VCaP (cell line): ENCODE results near the gene MTF2.

Experiments
- H3K27ac ChIP-seq: fragments of 450-650 bp; 2 replicates; pipeline ENCODE4 v1.5.1; 2017
- TF ChIP-seq, protein P1 (sequence below): fragments of 450-650 bp; conservative IDR thresholded peaks from 2 replicates; pipeline ENCODE4 v1.5.1; 2017; ENCODE audit warnings: mild to moderate bottlenecking, moderate library complexity

Gene MTF2

DNA sequence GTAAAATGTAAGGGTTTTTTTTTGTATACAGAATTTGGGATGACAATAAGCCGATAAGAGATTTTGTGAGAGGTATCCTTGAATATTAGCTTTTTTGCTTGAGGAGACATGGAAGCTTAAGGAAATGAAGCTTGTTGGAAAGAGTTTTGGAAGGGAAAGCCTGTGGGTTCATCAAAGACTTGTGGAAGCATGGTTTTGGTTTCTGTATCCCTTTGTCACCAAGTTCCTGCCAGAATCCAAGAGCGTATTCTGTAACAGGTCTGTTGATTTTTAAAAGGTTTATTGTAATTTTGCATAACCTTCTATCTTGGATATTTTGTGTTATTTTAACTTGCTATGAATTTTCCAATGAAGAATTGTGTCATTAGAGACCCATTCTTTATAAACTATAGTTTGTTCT lies 63.1 kb downstream of the MTF2 start:
- TF ChIP-seq, protein P1, sequence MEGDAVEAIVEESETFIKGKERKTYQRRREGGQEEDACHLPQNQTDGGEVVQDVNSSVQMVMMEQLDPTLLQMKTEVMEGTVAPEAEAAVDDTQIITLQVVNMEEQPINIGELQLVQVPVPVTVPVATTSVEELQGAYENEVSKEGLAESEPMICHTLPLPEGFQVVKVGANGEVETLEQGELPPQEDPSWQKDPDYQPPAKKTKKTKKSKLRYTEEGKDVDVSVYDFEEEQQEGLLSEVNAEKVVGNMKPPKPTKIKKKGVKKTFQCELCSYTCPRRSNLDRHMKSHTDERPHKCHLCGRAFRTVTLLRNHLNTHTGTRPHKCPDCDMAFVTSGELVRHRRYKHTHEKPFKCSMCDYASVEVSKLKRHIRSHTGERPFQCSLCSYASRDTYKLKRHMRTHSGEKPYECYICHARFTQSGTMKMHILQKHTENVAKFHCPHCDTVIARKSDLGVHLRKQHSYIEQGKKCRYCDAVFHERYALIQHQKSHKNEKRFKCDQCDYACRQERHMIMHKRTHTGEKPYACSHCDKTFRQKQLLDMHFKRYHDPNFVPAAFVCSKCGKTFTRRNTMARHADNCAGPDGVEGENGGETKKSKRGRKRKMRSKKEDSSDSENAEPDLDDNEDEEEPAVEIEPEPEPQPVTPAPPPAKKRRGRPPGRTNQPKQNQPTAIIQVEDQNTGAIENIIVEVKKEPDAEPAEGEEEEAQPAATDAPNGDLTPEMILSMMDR, result no peak
- H3K27ac ChIP-seq, result no peak overlapping the region

DNA sequence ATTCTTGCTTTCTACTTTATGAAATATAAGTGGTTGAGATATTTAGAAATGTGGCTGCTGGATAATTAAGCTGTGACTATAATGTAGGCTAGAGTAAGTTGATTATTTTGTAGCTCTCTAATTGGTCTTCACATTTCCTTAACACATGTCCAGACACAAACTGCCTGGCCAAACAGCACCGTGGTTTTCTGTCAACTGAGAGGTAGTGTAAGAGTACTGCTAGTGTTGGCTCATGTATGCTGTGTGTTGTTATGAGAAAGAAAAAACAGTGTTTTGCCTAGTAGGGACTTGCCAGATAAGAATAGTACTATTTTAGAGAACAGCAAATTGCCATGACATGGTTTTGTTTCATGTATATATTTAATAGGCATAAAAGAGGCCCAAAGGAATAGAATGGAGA lies 64.1 kb downstream of the MTF2 start:
- TF ChIP-seq, protein P1, result no peak

DNA sequence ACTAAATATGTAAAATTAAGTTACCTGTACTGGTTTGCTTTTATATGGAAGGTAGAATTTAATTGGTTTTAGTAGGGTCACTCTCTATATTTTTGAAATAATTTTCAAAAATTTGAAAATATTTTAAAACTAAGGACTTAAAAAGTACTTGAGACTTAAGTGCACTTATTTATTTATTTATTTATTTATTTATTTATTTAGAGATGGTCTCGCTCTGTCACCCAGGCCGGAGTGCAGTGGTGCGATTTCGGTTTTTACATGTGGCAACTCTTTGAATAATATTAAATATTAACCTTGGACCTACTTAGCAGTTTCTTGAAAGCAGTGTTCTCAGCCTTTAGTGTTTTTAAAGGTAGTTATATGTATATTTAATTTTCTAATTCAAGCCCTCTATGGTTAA lies 64.7 kb downstream of the MTF2 start:
- TF ChIP-seq, protein P1, result no peak
- no peak overlapping the region for H3K27ac ChIP-seq

More for the DNA sequence above, 64.1 kb downstream of the MTF2 start:
- no peak overlapping the region for H3K27ac ChIP-seq

DNA sequence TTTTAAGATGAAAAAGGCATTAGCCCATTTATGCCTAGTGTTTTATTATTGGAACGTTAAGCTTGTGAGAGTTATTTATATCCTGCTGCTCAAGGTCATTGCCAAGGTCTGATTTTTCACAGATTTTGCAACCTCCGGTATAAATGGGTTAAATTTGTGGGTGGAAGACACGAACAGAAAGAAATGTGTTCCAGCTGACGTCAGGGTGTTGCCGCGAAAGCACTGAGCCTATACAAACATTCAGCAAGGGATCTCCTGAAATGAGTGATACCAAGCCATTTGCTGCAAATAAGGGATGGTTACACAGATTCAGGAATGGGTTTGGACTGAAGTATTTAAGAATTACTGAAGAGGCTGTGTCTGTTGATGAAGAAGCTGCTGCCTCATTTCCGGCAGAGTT lies 68.9 kb downstream of the MTF2 start:
- no peak overlapping the region for H3K27ac ChIP-seq
- TF ChIP-seq, protein P1, result no peak

DNA sequence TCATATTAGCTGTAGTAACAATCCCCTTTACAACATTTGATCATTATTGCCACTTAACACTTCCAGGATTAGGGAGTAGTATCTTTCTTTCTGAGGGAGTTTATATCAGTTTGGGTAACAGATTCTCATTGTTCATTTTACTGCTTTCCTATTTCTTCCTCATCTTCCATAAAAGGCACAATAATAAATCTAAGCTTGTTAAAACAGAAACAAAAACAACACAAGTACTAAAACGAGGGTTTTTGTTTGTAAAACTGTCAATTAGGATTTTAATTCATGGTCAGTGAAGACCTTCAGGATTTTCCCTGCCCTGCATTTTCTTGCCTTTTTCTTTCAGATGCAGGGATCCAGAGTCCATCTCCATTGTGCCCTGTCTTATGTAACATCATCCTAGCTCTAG lies 71.6 kb downstream of the MTF2 start:
- H3K27ac ChIP-seq, result no peak overlapping the region
- TF ChIP-seq, protein P1, result no peak

DNA sequence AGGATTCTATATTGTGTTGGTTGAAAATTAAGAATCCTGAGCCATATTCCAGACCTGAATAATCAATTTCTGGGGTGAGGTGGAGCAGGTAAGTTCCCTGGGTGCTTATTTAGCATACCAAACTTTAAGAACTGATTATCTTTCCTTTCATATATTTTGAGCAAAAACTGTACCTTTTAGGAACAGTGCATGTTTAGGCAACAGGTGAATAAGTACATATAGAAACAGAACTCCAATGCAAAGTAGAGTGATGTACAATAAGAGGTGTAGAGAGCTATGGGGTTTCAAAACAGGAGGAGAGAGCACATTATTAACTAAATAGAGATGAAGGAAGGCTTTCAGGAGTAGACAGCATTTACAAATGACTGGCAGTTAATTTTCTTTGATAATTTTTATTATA lies 72.4 kb downstream of the MTF2 start:
- H3K27ac ChIP-seq, result no peak overlapping the region
- TF ChIP-seq, protein P1, result no peak

DNA sequence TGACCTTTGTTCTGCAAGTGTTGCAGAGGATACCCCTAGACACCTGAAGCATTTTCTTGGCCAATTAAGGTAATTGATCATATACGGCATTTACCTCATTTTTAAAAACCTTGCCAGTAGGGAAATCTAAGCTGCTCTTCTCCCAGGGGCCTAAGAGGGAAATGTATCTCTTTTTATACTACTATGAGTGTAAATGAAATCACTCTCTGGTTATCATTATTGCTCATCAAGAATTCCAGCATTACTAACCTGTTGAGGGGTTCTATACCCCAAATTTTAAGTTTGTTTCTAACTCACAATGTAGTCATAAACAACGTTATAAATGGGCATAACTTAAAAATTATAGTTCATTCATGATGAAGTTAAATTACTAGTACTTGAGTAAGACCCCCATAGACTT lies 73.8 kb downstream of the MTF2 start:
- no peak overlapping the region for H3K27ac ChIP-seq
- TF ChIP-seq, protein P1, result no peak

DNA sequence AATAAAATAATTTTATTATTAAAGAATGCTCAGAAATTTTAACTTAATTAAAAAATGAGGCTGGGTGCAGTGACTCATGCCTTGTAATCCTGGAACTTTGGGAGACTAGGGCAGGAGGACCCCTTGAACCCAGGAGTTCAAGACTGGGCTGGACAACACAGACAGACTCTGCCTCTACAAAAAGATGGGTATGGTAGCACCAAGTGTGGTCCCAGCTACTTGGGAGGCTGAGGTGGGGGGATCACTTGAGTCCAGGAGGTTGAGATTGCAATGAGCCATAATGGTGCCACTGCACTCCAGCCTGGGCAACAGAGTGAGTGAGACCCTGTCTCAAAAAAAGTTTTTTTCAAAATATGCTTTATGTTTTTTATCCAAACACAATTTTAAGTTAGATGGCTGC lies 75.8 kb downstream of the MTF2 start:
- TF ChIP-seq, protein P1, result no peak
- H3K27ac ChIP-seq, result no peak overlapping the region
